NCI-H1930 (cell line): ENCODE results near the gene IL10RB.
"Not testable (repeated sequence)": the region's sequence is repeated elsewhere in the genome, so short reads cannot be mapped to it uniquely, and the experiment has no call there.

Source experiments
- DNase-seq, 2 experiments: peaks; one replicate each; lab custom pipeline; 2025; lab: John Stamatoyannopoulos, UW

IL10RB gene

GRCh38 chr21:33302055-33302454 lies 35.9 kb downstream of the IL10RB start:
- no peak for DNase-seq

- DNase-seq: no peak
Measured at GRCh38 chr21:33302796-33303195, 36.6 kb downstream of the IL10RB start.

- DNase-seq: no peak
Measured at GRCh38 chr21:33305344-33305671, 39.1 kb downstream of the IL10RB start.

GRCh38 chr21:33305938-33306337 lies 39.8 kb downstream of the IL10RB start:
- DNase-seq: no peak

- DNase-seq: no peak
Measured at GRCh38 chr21:33308586-33309490, 42.7 kb downstream of the IL10RB start.

- DNase-seq: no peak
Measured at GRCh38 chr21:33309778-33310177, 43.6 kb downstream of the IL10RB start.

- no peak for DNase-seq
Measured at GRCh38 chr21:33312121-33312520, 46.0 kb downstream of the IL10RB start.

GRCh38 chr21:33313183-33313582 lies 47.0 kb downstream of the IL10RB start:
- no peak for DNase-seq

GRCh38 chr21:33313611-33314010 lies 47.4 kb downstream of the IL10RB start:
- no peak for DNase-seq

GRCh38 chr21:33314111-33314510 lies 47.9 kb downstream of the IL10RB start:
- DNase-seq: no peak

GRCh38 chr21:33315946-33316710 lies 50.0 kb downstream of the IL10RB start:
- DNase-seq: no peak

- DNase-seq: no peak
Measured at GRCh38 chr21:33317145-33317544, 51.0 kb downstream of the IL10RB start.

GRCh38 chr21:33317786-33318486 lies 51.8 kb downstream of the IL10RB start:
- no peak for DNase-seq

- not testable (repeated sequence) for DNase-seq
Measured at GRCh38 chr21:33321005-33321404, 54.8 kb downstream of the IL10RB start.

GRCh38 chr21:33323610-33324009 lies 57.4 kb downstream of the IL10RB start:
- not testable (repeated sequence) for DNase-seq

GRCh38 chr21:33324291-33325221 lies 58.4 kb downstream of the IL10RB start, which contains the start of gene IFNAR1:
Gene IFNAR1, plus strand, starts transcription at chr21:33324970. Its CDS starts 86 bp downstream, at chr21:33325056.
- peak; percentile 95 to 96 for DNase-seq

- peak; percentile 35 to 40 for DNase-seq
Measured at GRCh38 chr21:33325222-33326067, 59.3 kb downstream of the IL10RB start.

- no peak for DNase-seq
Measured at GRCh38 chr21:33327326-33327725, 61.2 kb downstream of the IL10RB start.

GRCh38 chr21:33327792-33328433 lies 61.7 kb downstream of the IL10RB start:
- DNase-seq: no peak

- DNase-seq: no peak
Measured at GRCh38 chr21:33330726-33331125, 64.6 kb downstream of the IL10RB start.
